Measurements from ENCODE around the gene SUSD3.

Gene SUSD3

GRCh38 chr9:93035821-93036351, 22.6 kb upstream of the SUSD3 start:
- Histone ChIP-seq H3K79me2 (ENCODE audit: control insufficient read depth, low read length) (no peaks in the 10 kb centered on the region), H3K36me3 (ENCODE audit: control insufficient read depth, low read length) (no peaks in the 10 kb centered on the region), H3K9me2 (replicated peaks; ENCODE audit: control insufficient read depth, low read length) (no peaks in the 10 kb centered on the region), H3K27me3 (ENCODE audit: control insufficient read depth, low read length) (no peaks in the 10 kb centered on the region), H3K4me3 (ENCODE audit: low read length) (no peak overlapping the region), H3K9me3 (ENCODE audit: control insufficient read depth, insufficient read depth, low read length) (no peaks in the 10 kb centered on the region), H3K4me1 (ENCODE audit: control insufficient read depth, low read length) (peaks cover 21% of the 10 kb centered on the region), H4K20me1 (ENCODE audit: control insufficient read depth, insufficient read depth, low read depth, low read length) (no peaks in the 10 kb centered on the region), H3K27ac (ENCODE audit: low read depth, low read length) (no peak overlapping the region), H3F3A (ENCODE audit: control insufficient read depth, insufficient read depth) (no peaks in the 10 kb centered on the region), H3K4me2 (ENCODE audit: low read length) (no peak overlapping the region)
- TF ChIP-seq EZH2phosphoT487 (IDR thresholded peaks at IDR 0.05; ENCODE audit: borderline replicate concordance, low read length), result no peak
- TF ChIP-seq, protein P1, sequence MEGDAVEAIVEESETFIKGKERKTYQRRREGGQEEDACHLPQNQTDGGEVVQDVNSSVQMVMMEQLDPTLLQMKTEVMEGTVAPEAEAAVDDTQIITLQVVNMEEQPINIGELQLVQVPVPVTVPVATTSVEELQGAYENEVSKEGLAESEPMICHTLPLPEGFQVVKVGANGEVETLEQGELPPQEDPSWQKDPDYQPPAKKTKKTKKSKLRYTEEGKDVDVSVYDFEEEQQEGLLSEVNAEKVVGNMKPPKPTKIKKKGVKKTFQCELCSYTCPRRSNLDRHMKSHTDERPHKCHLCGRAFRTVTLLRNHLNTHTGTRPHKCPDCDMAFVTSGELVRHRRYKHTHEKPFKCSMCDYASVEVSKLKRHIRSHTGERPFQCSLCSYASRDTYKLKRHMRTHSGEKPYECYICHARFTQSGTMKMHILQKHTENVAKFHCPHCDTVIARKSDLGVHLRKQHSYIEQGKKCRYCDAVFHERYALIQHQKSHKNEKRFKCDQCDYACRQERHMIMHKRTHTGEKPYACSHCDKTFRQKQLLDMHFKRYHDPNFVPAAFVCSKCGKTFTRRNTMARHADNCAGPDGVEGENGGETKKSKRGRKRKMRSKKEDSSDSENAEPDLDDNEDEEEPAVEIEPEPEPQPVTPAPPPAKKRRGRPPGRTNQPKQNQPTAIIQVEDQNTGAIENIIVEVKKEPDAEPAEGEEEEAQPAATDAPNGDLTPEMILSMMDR (IDR thresholded peaks at IDR 0.05; ENCODE audit: low read depth, low read length, poor library complexity, severe bottlenecking), result peak; percentile 33

DNA sequence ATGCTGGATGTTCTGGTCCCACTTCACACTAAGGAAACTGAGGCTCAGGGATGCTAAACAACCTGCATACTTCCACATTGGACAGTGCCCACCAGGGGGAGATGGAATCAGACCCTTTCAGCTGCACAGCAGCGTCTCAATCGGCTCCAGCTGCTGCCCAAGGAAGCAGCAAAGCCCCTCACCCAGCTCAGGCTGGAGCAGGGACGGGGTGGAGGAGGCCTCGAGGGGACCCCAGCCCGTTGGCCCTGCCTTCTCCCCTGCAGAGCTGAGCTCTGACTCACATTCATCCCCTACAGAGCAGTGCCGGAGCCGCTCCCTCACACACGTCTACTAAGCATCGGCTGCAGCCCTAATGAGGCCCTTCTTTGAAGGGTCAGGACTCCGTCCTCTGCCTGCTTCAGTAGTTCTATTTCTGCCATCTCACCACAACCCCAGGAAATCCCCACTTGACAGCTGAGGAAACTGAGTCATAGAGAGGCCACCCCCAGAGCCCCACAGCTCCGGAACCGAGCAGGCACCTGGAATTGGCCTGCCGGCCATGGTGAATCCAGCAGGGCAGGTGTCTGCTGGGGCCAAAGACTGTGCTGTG, 21.5 kb upstream of the SUSD3 start:
- Histone ChIP-seq H3K79me2 (ENCODE audit: control insufficient read depth, low read length) (no peaks in the 10 kb centered on the region), H3K27ac (ENCODE audit: low read depth, low read length) (no peak overlapping the region), H3K27me3 (ENCODE audit: control insufficient read depth, low read length) (no peaks in the 10 kb centered on the region), H3F3A (ENCODE audit: control insufficient read depth, insufficient read depth) (no peaks in the 10 kb centered on the region), H4K20me1 (ENCODE audit: control insufficient read depth, insufficient read depth, low read depth, low read length) (no peaks in the 10 kb centered on the region), H3K4me1 (ENCODE audit: control insufficient read depth, low read length) (peaks cover 26% of the 10 kb centered on the region), H3K4me2 (ENCODE audit: low read length) (no peak overlapping the region), H3K4me3 (ENCODE audit: low read length) (no peak overlapping the region), H3K36me3 (ENCODE audit: control insufficient read depth, low read length) (no peaks in the 10 kb centered on the region), H3K9me3 (ENCODE audit: control insufficient read depth, insufficient read depth, low read length) (no peaks in the 10 kb centered on the region), H3K9me2 (replicated peaks; ENCODE audit: control insufficient read depth, low read length) (no peaks in the 10 kb centered on the region)
- TF ChIP-seq EZH2phosphoT487 (IDR thresholded peaks at IDR 0.05; ENCODE audit: borderline replicate concordance, low read length), result no peak
- TF ChIP-seq, protein P1 (IDR thresholded peaks at IDR 0.05; ENCODE audit: low read depth, low read length, poor library complexity, severe bottlenecking), result peak; percentile 24

DNA sequence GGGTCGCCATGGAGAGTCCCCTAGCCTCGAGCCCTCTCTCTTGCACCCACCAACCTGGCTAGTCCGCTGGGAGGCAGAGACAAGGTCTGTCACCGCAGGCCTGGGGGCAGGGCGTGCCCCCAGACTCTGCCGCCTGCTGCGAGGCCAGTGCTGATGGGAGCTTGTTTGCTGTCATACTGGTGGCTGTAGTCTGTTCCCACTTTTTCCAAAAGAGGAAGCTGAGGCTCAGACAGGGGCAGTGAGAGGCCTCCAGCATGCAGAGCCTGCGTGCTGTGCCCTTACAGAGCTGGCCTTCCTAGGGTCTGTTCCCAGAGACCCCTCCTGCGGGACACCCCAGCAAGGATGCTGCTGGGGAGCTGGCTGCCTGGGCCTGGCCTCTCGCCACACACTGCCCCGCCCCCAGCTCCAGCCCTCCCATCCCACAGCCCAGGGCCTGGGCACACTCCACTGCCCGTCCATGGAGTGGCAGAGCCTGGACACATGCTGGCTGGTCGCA, 21.0 kb upstream of the SUSD3 start:
- Histone ChIP-seq H4K20me1 (ENCODE audit: control insufficient read depth, insufficient read depth, low read depth, low read length) (no peaks in the 10 kb centered on the region), H3K4me1 (ENCODE audit: control insufficient read depth, low read length) (peaks cover 26% of the 10 kb centered on the region), H3K27ac (ENCODE audit: low read depth, low read length) (no peak overlapping the region), H3K9me2 (replicated peaks; ENCODE audit: control insufficient read depth, low read length) (no peaks in the 10 kb centered on the region), H3K4me3 (ENCODE audit: low read length) (no peak overlapping the region), H3K36me3 (ENCODE audit: control insufficient read depth, low read length) (no peaks in the 10 kb centered on the region), H3K9me3 (ENCODE audit: control insufficient read depth, insufficient read depth, low read length) (no peaks in the 10 kb centered on the region), H3K4me2 (ENCODE audit: low read length) (no peak overlapping the region), H3K27me3 (ENCODE audit: control insufficient read depth, low read length) (no peaks in the 10 kb centered on the region), H3F3A (ENCODE audit: control insufficient read depth, insufficient read depth) (no peaks in the 10 kb centered on the region), H3K79me2 (ENCODE audit: control insufficient read depth, low read length) (no peaks in the 10 kb centered on the region)
- TF ChIP-seq, protein P1 (IDR thresholded peaks at IDR 0.05; ENCODE audit: low read depth, low read length, poor library complexity, severe bottlenecking), result no peak
- no peak for TF ChIP-seq EZH2phosphoT487 (IDR thresholded peaks at IDR 0.05; ENCODE audit: borderline replicate concordance, low read length)
